ENCODE results near the gene CFAP251. TPM values are rescaled to one million over a fixed set of nuclear protein-coding genes. Genes with fewer than 3 reads are reported as not detected.

The CFAP251 gene
- total RNA-seq, 1 experiment from 2014 or later = 23.5 TPM

DNA sequence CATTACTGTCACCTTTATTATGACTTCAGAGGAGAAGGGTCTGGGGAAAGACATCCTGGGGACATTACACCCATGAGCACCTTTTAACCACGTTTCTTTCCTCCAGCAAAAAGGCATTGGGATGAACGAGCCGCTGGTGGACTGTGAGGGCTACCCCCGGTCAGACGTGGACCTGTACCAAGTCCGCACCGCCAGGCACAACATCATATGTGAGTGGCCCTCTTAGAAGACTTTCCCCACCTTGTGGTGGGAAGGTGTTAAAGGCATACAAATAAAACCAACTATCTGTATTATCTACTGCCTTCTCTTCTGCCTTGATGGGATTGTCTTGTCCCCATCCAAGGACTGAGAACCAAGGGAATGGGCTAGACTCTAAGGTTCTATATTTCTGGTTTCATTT, 23.8 kb upstream of the CFAP251 start:
- Mint-ChIP-seq H3K4me1 (ENCODE audit: insufficient read depth, unreplicated experiment) (peaks cover 25% of the 10 kb centered on the region), H3K36me3 (ENCODE audit: insufficient read depth, unreplicated experiment) (peaks cover 83% of the 10 kb centered on the region), H3K9me3 (ENCODE audit: unreplicated experiment) (no peaks in the 10 kb centered on the region), H3K4me3 (ENCODE audit: unreplicated experiment) (peak overlapping the region; percentile 59), H3K27ac (ENCODE audit: low read depth, unreplicated experiment) (peak overlapping the region; percentile 97), H3K27me3 (ENCODE audit: insufficient read depth, unreplicated experiment) (no peaks in the 10 kb centered on the region)
- intact Hi-C loops (cut with micrococcal nuclease) = no loop called here
- no peak for DNase-seq (ENCODE audit: unreplicated experiment)
- TF ChIP-seq, protein P1, sequence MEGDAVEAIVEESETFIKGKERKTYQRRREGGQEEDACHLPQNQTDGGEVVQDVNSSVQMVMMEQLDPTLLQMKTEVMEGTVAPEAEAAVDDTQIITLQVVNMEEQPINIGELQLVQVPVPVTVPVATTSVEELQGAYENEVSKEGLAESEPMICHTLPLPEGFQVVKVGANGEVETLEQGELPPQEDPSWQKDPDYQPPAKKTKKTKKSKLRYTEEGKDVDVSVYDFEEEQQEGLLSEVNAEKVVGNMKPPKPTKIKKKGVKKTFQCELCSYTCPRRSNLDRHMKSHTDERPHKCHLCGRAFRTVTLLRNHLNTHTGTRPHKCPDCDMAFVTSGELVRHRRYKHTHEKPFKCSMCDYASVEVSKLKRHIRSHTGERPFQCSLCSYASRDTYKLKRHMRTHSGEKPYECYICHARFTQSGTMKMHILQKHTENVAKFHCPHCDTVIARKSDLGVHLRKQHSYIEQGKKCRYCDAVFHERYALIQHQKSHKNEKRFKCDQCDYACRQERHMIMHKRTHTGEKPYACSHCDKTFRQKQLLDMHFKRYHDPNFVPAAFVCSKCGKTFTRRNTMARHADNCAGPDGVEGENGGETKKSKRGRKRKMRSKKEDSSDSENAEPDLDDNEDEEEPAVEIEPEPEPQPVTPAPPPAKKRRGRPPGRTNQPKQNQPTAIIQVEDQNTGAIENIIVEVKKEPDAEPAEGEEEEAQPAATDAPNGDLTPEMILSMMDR (IDR thresholded peaks at IDR 0.05; ENCODE audit: unreplicated experiment) = no peak
- ChIA-PET POLR2A (interaction anchor here (0.6 to 7.5 kb wide), 3 partner anchors 8 to 555 kb away, joined by 3 to 128 read pairs (median 4); partner anchors contain the start of genes RHOF and SETD1B), CTCF (interaction anchor here (0.9 to 1.5 kb wide), 5 partner anchors 11 to 196 kb away, joined by 3 to 5 read pairs (median 4); no protein-coding TSS in a partner anchor)
- no TSS peak for BruUV-seq (replicated peaks)

DNA sequence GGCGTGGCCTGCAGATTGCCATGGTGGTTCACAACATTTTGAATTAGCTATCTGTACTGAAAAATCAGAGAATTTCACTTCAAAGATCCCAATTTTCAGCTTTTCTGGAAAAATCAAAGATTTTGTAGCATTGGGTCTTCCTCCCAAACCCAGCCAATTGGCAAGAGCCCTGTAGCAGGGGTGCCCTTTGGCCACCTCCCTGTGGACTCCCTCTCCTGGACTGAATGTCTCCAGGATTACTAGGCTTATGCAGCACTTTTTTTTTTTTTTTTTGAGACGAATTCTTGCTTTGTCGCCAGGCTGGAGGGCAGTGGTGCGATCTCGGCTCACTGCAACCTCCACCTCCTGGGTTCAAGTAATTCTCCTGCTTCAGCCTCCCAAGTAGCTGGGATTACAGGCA, 20.1 kb upstream of the CFAP251 start:
- no peak for DNase-seq (ENCODE audit: unreplicated experiment)
- BruUV-seq (replicated peaks) = no TSS peak
- ChIA-PET POLR2A (interaction anchor here (2.1 kb wide), 1 partner anchor 97 kb away, joined by 4 read pairs; no protein-coding TSS in a partner anchor), CTCF (interaction anchor here (0.6 to 1.3 kb wide), 3 partner anchors 15 to 156 kb away, joined by 3 to 5 read pairs (median 3); no protein-coding TSS in a partner anchor)
- intact Hi-C loops (cut with micrococcal nuclease) = no loop called here
- TF ChIP-seq, protein P1 (IDR thresholded peaks at IDR 0.05; ENCODE audit: unreplicated experiment) = no peak
- H3K36me3 Mint-ChIP-seq (ENCODE audit: insufficient read depth, unreplicated experiment) = peaks cover 92% of the 10 kb centered on the region
- H3K27me3 Mint-ChIP-seq (ENCODE audit: insufficient read depth, unreplicated experiment) = no peaks in the 10 kb centered on the region
- no peak overlapping the region for H3K4me3 Mint-ChIP-seq (ENCODE audit: unreplicated experiment)
- H3K27ac Mint-ChIP-seq (ENCODE audit: low read depth, unreplicated experiment) = no peak overlapping the region
- H3K9me3 Mint-ChIP-seq (ENCODE audit: unreplicated experiment) = no peaks in the 10 kb centered on the region
- H3K4me1 Mint-ChIP-seq (ENCODE audit: insufficient read depth, unreplicated experiment) = peaks cover 18% of the 10 kb centered on the region

DNA sequence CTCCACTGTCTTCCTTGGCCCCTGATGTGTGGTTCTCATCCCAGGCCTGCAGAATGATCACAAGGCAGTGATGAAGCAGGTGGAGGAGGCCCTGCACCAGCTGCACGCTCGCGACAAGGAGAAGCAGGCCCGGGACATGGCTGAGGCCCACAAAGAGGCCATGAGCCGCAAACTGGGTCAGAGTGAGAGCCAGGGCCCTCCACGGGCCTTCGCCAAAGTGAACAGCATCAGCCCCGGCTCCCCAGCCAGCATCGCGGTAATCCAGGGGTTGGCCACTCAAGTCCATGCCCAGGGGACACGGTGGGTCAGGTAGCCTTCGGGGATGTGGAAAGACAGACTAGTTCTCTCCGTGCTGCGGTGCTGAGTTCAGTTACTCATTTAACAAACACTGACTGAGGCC, 18.8 kb upstream of the CFAP251 start:
- H3K27ac Mint-ChIP-seq (ENCODE audit: low read depth, unreplicated experiment) = no peak overlapping the region
- H3K4me1 Mint-ChIP-seq (ENCODE audit: insufficient read depth, unreplicated experiment) = peaks cover 6% of the 10 kb centered on the region
- DNase-seq (ENCODE audit: unreplicated experiment) = no peak
- ChIA-PET POLR2A (interaction anchor here (2.1 kb wide), 1 partner anchor 99 kb away, joined by 4 read pairs; no protein-coding TSS in a partner anchor), CTCF (interaction anchor here (0.6 to 1.0 kb wide), 4 partner anchors 8 to 1067 kb away, joined by 3 to 4 read pairs (median 4); partner anchors contain the start of gene ABCB9)
- H3K36me3 Mint-ChIP-seq (ENCODE audit: insufficient read depth, unreplicated experiment) = peaks cover 85% of the 10 kb centered on the region
- TF ChIP-seq, protein P1 (IDR thresholded peaks at IDR 0.05; ENCODE audit: unreplicated experiment) = no peak
- no TSS peak for BruUV-seq (replicated peaks)
- no peaks in the 10 kb centered on the region for H3K27me3 Mint-ChIP-seq (ENCODE audit: insufficient read depth, unreplicated experiment)
- H3K9me3 Mint-ChIP-seq (ENCODE audit: unreplicated experiment) = no peaks in the 10 kb centered on the region
- intact Hi-C loops (cut with micrococcal nuclease) = no loop called here
- no peak overlapping the region for H3K4me3 Mint-ChIP-seq (ENCODE audit: unreplicated experiment)

DNA sequence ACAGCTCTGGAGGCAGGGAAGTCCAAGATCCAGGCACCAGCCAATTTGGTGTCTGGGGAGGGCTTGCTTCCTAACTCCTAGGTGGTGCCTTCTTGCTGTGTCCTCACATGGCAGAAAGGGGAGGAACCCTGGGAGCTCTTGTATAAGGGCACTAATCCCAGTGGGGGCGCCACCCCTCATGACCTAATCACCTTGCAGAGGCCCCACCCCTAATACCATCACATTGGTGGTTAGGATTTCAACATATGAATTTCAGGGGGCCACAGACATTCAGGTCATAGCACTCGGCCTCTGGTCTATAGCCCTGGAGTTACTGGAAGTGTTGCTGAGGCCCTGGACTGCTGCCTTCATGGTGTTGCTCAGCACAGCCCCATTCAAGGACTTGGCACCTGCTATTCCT, 15.2 kb upstream of the CFAP251 start:
- TF ChIP-seq, protein P1 (IDR thresholded peaks at IDR 0.05; ENCODE audit: unreplicated experiment) = no peak
- Mint-ChIP-seq H3K36me3 (ENCODE audit: insufficient read depth, unreplicated experiment) (peaks cover 83% of the 10 kb centered on the region), H3K27me3 (ENCODE audit: insufficient read depth, unreplicated experiment) (no peaks in the 10 kb centered on the region), H3K4me1 (ENCODE audit: insufficient read depth, unreplicated experiment) (no peaks in the 10 kb centered on the region), H3K4me3 (ENCODE audit: unreplicated experiment) (no peak overlapping the region), H3K27ac (ENCODE audit: low read depth, unreplicated experiment) (peak overlapping the region; percentile 67), H3K9me3 (ENCODE audit: unreplicated experiment) (no peaks in the 10 kb centered on the region)
- CTCF ChIA-PET = interaction anchor here (0.6 kb wide), 1 partner anchor 108 kb away, joined by 3 read pairs; no protein-coding TSS in a partner anchor
- intact Hi-C loops (cut with micrococcal nuclease) = no loop called here
- no peak for DNase-seq (ENCODE audit: unreplicated experiment)
- no TSS peak for BruUV-seq (replicated peaks)
- POLR2A ChIA-PET = interaction anchor here (0.8 kb wide), 1 partner anchor 834 kb away, joined by 4 read pairs; no protein-coding TSS in a partner anchor
